HG02943 (cell line): Measurements from ENCODE around the gene CAPZB.

ENCODE experiments used
- ATAC-seq: cut with Tn5 transposase; IDR thresholded peaks from one replicate; pipeline ENCODE4 v1.9.1; 2021; ENCODE audit warnings: mild to moderate bottlenecking, low read depth, moderate library complexity; ENCODE audit not compliant: unreplicated experiment

CAPZB gene

GRCh38 chr1:19356266-19356665 lies 129.1 kb downstream of the CAPZB start:
- no peak for ATAC-seq

GRCh38 chr1:19354531-19354981 lies 130.8 kb downstream of the CAPZB start:
- ATAC-seq, result no peak

GRCh38 chr1:19353596-19353995 lies 131.7 kb downstream of the CAPZB start:
- ATAC-seq, result no peak

- ATAC-seq, result no peak
Observed at GRCh38 chr1:19352839-19353238, 132.5 kb downstream of the CAPZB start.

- no peak for ATAC-seq
Observed at GRCh38 chr1:19351873-19352272, 133.5 kb downstream of the CAPZB start.

- ATAC-seq, result no peak
Observed at GRCh38 chr1:19350566-19350965, 134.8 kb downstream of the CAPZB start.

- no peak for ATAC-seq
Observed at GRCh38 chr1:19349999-19350398, 135.3 kb downstream of the CAPZB start.

GRCh38 chr1:19348441-19349198 lies 136.7 kb downstream of the CAPZB start:
- no peak for ATAC-seq

GRCh38 chr1:19347533-19348172 lies 137.7 kb downstream of the CAPZB start:
- ATAC-seq, result no peak

GRCh38 chr1:19346026-19346425 lies 139.3 kb downstream of the CAPZB start:
- no peak for ATAC-seq

GRCh38 chr1:19345391-19345790 lies 139.9 kb downstream of the CAPZB start:
- ATAC-seq, result no peak

GRCh38 chr1:19344831-19345230 lies 140.5 kb downstream of the CAPZB start:
- no peak for ATAC-seq

GRCh38 chr1:19344372-19344810 lies 140.9 kb downstream of the CAPZB start:
- ATAC-seq, result no peak

GRCh38 chr1:19343617-19344350 lies 141.6 kb downstream of the CAPZB start:
- ATAC-seq, result no peak

GRCh38 chr1:19342894-19343616 lies 142.3 kb downstream of the CAPZB start:
- no peak for ATAC-seq

GRCh38 chr1:19342062-19342750 lies 143.1 kb downstream of the CAPZB start:
- no peak for ATAC-seq

- no peak for ATAC-seq
Observed at GRCh38 chr1:19341201-19342061, 143.9 kb downstream of the CAPZB start.

GRCh38 chr1:19340387-19340937 lies 144.9 kb downstream of the CAPZB start:
- no peak for ATAC-seq
